Measurements from ENCODE around the gene DHODH.

- no peak for TF ChIP-seq CTCF (conservative IDR thresholded peaks at IDR 0.05)
- TF ChIP-seq ZFX (IDR thresholded peaks at IDR 0.05) = no peak
Measured at GRCh38 chr16:72049110-72049509, 40.6 kb downstream of the DHODH start.
